NCI-H2171 (cell line): Measurements from ENCODE around the gene C1QTNF2.

ENCODE experiments used
- DNase-seq: peaks from one replicate; lab custom pipeline; 2025; lab: John Stamatoyannopoulos, UW

The C1QTNF2 gene

GRCh38 chr5:160303690-160304089, 66.7 kb downstream of the C1QTNF2 start:
- DNase-seq = no peak

- DNase-seq = no peak
Observed at GRCh38 chr5:160298189-160298588, 72.2 kb downstream of the C1QTNF2 start.

DNA sequence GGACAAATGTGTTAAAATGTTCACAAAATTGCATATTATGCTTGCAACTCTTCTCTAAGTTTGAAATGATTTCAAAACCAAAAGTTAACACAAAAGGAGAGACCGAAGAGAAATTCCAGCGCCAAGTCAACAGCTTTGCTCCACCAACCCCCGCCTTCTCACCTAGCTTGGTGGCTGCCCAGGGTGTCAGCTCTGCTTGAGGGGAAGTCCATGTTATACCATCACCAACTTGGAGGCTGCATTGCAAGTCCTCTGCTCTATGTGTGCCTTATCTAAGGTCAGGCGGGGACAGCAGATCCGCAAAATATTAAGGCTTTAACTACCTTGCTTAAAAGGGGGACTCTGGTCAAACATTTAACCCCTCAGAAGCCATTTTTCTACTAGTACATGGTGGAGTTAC, 72.7 kb downstream of the C1QTNF2 start:
- DNase-seq = no peak
